Colonic mucosa (tissue), 4 donors: ENCODE data around the gene ANG. TPM values are rescaled to one million over a fixed set of nuclear protein-coding genes. Genes with fewer than 3 reads are reported as not detected.
A peak's percentile ranks its signal among the peaks of the same experiment; 100 is the strongest.

ENCODE experiments used
- DNase-seq: peaks from one replicate; pipeline ENCODE4 v3.0.0-alpha.2; 2020
- H3K27ac ChIP-seq: fragments of 200-600 bp; one replicate; pipeline ENCODE4 v1.8.0; 2021
- H3K27me3 ChIP-seq: fragments of 200-600 bp; one replicate; pipeline ENCODE4 v1.8.0; 2021
- H3K36me3 ChIP-seq: fragments of 200-600 bp; one replicate; pipeline ENCODE4 v1.8.0; 2021
- H3K4me1 ChIP-seq: fragments of 200-600 bp; one replicate; pipeline ENCODE4 v1.8.0; 2021; ENCODE audit warnings: mild to moderate bottlenecking
- H3K4me3 ChIP-seq: fragments of 200-600 bp; one replicate; pipeline ENCODE4 v1.8.0; 2021
- H3K9ac ChIP-seq, 2 donors: one replicate each; pipeline ENCODE4 v1.7.0; 2013; ENCODE audit warnings: control low read depth in 2 of 2, low read depth in 2 of 2, low read length in 2 of 2
- H3K9me3 ChIP-seq: fragments of 200-600 bp; one replicate; pipeline ENCODE4 v1.8.0; 2021
- intact Hi-C: fragments of 100-400 bp; cut with DNase I; formaldehyde crosslinking; loops from one replicate; pipeline ENCODE4 v1.14.1; 2022
- total RNA-seq, 2 donors: library from RNA; stranded (reverse); fragmentation: NEBNext Ultra II Directional in 1 of 2; extraction: Animal tissue kit (Norgen Biotek cat#: 25700) in 1 of 2; gene quantifications; one replicate each; pipeline ENCODE4 v1.2.1, GENCODE V29; 2021
- TF ChIP-seq, protein P1 (sequence below): fragments of 200-600 bp; IDR thresholded peaks from one replicate; pipeline ENCODE4 v1.8.0; 2022; ENCODE audit warnings: antibody characterized with exemption, mild to moderate bottlenecking
- donor health status: healthy.
- donor health status: DM: no; HTN: no; CAD: no.
- donor health status: DM: no; HTN: no; CAD: no.

ANG gene
- total RNA-seq, 2 donors from 2014 or later = 50.0 to 73.6 TPM

DNA sequence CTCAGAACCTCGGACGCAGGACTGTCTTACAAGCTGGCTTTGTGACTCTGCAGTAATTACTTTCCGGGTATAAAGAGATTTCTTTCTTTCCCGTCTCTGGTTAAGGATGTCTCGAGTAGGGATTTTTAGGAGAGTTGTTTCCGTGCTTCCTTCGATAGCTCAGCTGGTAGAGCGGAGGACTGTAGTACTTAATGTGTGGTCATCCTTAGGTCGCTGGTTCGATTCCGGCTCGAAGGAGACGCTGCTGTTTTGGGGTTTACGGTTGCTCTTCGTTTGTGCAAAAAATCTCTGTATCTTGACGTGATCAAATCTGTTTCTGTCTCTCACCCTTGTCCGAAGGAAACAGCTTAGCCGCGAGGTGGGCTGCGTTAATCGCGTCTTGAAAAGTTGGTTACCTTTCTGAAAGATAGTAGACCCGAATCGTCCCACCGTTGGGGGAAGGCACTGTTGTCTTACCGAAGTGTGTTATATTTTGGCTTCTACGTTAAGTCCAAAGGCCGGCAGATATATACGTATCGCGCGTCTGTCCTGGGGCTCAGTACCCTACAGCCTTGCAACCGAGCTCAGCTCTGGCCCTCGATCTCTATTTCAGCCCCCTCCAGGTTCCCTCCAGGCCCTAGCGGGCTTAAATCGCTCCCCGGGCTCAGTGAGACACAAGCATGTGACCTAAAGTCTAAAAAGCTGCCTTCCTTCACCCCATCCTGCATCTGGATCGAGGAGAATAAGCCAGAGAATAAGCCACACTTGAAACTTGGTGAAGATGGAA lies 5.3 kb upstream of the ANG start:
- H3K4me3 ChIP-seq = peak overlapping the region; percentile 53
- no peaks in the 10 kb centered on the region for H3K9me3 ChIP-seq
- no peaks in the 10 kb centered on the region for H3K27me3 ChIP-seq
- peak; percentile 89 for DNase-seq
- H3K27ac ChIP-seq = peak overlapping the region; percentile 100
- peaks cover 11% of the 10 kb centered on the region for H3K4me1 ChIP-seq
- intact Hi-C loops = loop anchor here (2.0 to 10.0 kb wide), 3 partner anchors 71 to 269 kb away; partner anchors contain the start of genes PIP4P1, PNP and TEP1
- TF ChIP-seq, protein P1, sequence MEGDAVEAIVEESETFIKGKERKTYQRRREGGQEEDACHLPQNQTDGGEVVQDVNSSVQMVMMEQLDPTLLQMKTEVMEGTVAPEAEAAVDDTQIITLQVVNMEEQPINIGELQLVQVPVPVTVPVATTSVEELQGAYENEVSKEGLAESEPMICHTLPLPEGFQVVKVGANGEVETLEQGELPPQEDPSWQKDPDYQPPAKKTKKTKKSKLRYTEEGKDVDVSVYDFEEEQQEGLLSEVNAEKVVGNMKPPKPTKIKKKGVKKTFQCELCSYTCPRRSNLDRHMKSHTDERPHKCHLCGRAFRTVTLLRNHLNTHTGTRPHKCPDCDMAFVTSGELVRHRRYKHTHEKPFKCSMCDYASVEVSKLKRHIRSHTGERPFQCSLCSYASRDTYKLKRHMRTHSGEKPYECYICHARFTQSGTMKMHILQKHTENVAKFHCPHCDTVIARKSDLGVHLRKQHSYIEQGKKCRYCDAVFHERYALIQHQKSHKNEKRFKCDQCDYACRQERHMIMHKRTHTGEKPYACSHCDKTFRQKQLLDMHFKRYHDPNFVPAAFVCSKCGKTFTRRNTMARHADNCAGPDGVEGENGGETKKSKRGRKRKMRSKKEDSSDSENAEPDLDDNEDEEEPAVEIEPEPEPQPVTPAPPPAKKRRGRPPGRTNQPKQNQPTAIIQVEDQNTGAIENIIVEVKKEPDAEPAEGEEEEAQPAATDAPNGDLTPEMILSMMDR = no peak
- H3K36me3 ChIP-seq = no peaks in the 10 kb centered on the region
- peak overlapping the region; percentile 98 to 100 for H3K9ac ChIP-seq

DNA sequence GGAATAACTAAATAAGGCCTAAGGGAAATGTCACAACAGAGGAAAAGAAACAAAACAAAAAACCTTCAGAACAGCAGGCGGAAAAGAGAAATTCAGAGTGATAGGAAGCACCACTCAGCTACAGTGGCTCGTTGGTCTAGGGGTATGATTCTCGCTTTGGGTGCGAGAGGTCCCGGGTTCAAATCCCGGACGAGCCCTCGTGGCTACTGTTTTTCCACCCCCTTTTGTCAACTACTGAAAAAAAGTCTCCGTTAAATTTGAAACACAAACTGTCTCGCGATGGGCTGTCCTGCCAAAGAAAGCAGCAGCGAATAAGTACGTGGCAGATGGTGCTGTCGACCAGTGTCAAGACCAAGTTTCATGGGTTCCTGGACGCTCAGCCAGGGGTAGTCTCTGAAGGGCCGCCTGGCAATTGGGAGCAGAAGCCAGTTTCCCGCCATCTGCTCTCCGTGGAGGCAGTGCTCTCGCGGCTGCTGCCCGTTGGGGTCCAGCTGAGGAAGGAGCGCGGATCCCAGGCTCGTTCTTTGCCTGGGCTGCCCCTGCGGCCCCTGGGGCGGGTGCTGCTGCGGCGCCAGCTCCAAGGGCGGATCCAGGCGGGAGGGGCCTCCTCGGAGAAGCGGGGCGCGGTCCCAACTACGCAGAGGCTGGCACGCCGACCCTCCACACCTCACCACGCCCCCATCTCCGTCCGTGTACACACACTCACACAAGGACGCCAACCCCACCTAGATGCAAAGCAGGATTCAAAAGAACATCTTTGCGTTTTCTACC lies 4.5 kb upstream of the ANG start, which contains the start of gene RNASE4:
RNASE4 (plus strand) TSS at position 670 of the 771 bp plus-strand sequence. CDS start 14,812 bp downstream, outside the sequence.
- intact Hi-C loops = loop anchor here (2.0 to 10.0 kb wide), 3 partner anchors 71 to 269 kb away; partner anchors contain the start of genes PIP4P1, PNP and TEP1
- peaks cover 11% of the 10 kb centered on the region for H3K4me1 ChIP-seq

DNA sequence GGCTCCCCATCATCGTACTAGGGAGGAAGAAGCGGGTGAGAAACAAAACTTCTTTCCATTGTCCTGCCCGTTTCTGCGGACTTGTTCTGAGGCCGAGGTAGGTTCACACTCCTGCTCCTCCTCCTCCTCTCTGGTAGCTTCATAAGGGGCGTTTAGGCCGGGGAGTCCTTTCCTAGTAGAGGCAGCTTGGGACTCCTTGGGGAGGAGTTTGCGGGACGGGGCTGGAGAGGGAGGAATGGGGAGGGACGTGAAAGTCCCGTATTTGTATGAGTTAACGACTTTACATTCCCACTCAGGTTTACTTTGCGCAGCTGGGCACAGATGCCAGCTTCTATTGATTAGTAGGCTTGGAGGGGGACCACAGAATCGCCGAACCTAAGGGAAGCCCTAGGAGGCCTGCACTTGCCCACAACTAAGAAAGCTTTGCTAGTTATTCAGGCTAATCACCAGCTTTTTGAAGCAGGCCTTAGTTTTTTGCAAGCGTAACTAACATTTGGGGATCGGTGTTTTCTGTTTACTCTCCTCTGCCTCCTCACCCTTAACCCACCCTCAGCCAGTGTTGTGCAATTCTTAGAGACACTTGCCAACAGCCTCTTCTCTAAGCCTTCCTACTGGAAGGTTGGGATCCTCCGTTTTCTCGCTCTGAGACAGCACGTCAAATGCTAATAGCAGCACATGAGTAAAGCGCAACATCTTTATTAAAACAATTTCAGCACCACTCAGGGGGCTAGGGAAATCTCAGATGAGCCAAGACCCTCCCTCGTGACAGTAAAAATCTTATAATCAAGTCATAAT lies 3.7 kb upstream of the ANG start:
- Histone ChIP-seq H3K9me3 (no peaks in the 10 kb centered on the region), H3K27ac (peak overlapping the region; percentile 100), H3K4me1 (peaks cover 11% of the 10 kb centered on the region), H3K4me3 (peak overlapping the region; percentile 53), H3K36me3 (no peaks in the 10 kb centered on the region), H3K27me3 (no peaks in the 10 kb centered on the region), H3K9ac (peak overlapping the region; percentile 98 to 100)
- DNase-seq = peak; percentile 71
- intact Hi-C loops = loop anchor here (10.0 kb wide), 2 partner anchors 220 to 270 kb away; partner anchors contain the start of genes PIP4P1, PNP and TEP1
- TF ChIP-seq, protein P1 = no peak

More for the DNA sequence above, 4.5 kb upstream of the ANG start, which contains the start of gene RNASE4:
- no peaks in the 10 kb centered on the region for H3K27me3 ChIP-seq
- peak within 1 kb of the TSS; percentile 98 to 100 for H3K9ac ChIP-seq
- H3K9me3 ChIP-seq = no peaks in the 10 kb centered on the region
- H3K36me3 ChIP-seq = no peaks in the 10 kb centered on the region
- peak; percentile 95 for DNase-seq
- H3K27ac ChIP-seq = peak within 1 kb of the TSS; percentile 100
- TF ChIP-seq, protein P1 = no peak
- H3K4me3 ChIP-seq = peak within 1 kb of the TSS; percentile 53

DNA sequence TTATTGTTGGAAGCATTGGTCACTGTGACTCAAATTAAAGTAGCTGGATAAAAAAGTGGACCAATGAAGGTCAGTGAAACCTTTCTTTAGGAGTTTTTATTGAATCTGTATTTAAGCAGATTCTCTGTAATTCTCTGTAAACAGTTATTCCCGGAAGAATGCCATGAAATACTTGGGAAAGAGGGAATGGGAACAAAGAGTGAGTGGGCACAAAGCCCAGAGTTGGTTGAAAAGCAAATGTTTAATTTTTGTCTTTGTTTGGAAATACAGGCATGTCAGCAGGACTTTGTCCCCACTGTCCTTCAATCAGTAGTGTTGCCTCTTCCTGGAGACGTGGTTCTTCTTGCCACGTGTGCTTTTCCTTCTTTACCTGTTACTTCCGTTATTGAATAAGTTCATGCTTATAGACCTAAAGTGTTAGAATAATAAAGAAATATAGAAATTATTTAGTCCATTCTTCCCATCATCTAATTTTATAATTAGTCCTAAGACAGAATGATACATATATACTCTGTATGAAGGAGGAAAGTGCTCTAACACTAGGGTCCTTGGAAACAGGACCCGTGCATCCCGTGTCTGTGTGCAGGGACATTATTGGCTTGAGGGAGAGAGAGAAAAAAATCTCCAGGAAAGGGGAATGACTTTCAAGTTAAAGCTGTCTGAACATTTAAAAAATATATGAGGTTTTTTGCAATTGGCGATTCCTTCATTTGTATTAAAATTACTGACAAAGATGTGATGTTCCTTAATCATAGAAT lies 2.0 kb upstream of the ANG start:
- Histone ChIP-seq H3K4me3 (no peak overlapping the region), H3K27ac (peak overlapping the region; percentile 100), H3K9ac (peak overlapping the region in 1 of 2 donors; percentile 75), H3K36me3 (no peaks in the 10 kb centered on the region), H3K9me3 (no peaks in the 10 kb centered on the region), H3K4me1 (peaks cover 4% of the 10 kb centered on the region), H3K27me3 (no peaks in the 10 kb centered on the region)
- TF ChIP-seq, protein P1 = no peak
- intact Hi-C loops = loop anchor here (10.0 kb wide), 2 partner anchors 222 to 272 kb away; partner anchors contain the start of genes PIP4P1, PNP and TEP1
- DNase-seq = peak; percentile 82
